PFSK-1 (cell line): ENCODE results near the gene BCAS3.

Source experiments
- FOXP2 ChIP-seq: optimal IDR thresholded peaks from 2 replicates; pipeline ENCODE3; 2011; ENCODE audit warnings: borderline replicate concordance, control low read depth, inconsistent platforms; ENCODE audit not compliant: insufficient read depth; ENCODE audit errors: extremely low read length, extremely low read depth
- POLR2AphosphoS5 ChIP-seq: IDR thresholded peaks from 2 replicates; pipeline ENCODE4 v1.6.1; 2012; ENCODE audit warnings: low read depth, mild to moderate bottlenecking, control low read depth, low read length, moderate library complexity
- REST ChIP-seq, 2 experiments: IDR thresholded peaks; 2 replicates each; pipeline versions ENCODE4 v1.6.1 to v1.8.0; 2011 to 2012; ENCODE audit warnings: low read depth in 2 of 2, low read length in 2 of 2, control low read depth in 1 of 2, inconsistent platforms in 1 of 2, mild to moderate bottlenecking in 1 of 2, moderate library complexity in 1 of 2; ENCODE audit not compliant: insufficient read depth in 1 of 2
- SIN3A ChIP-seq: IDR thresholded peaks from 2 replicates; pipeline ENCODE4 v1.6.1; 2012; ENCODE audit warnings: mild to moderate bottlenecking, low read length, moderate library complexity, borderline replicate concordance; ENCODE audit not compliant: insufficient read depth
- TAF1 ChIP-seq: IDR thresholded peaks from 2 replicates; pipeline ENCODE4 v1.6.1; 2012; ENCODE audit warnings: low read length, control low read depth, borderline replicate concordance; ENCODE audit not compliant: insufficient read depth

The BCAS3 gene

GRCh38 chr17:61063528-61063927 is 385.9 kb downstream of the BCAS3 start:
- TF ChIP-seq SIN3A (no peak), REST (IDR thresholded peaks at IDR 0.05; ENCODE audit: insufficient read depth in 1 of 2, low read depth in 2 of 2, low read length in 2 of 2) (no peak), TAF1 (no peak)

GRCh38 chr17:61064087-61064951 is 386.7 kb downstream of the BCAS3 start:
- TF ChIP-seq TAF1 (no peak), SIN3A (no peak)

GRCh38 chr17:61065263-61065773 is 387.7 kb downstream of the BCAS3 start:
- TF ChIP-seq TAF1 (no peak), REST (IDR thresholded peaks at IDR 0.05; ENCODE audit: insufficient read depth in 1 of 2, low read depth in 2 of 2, low read length in 2 of 2) (no peak), FOXP2 (no peak)

- TF ChIP-seq TAF1 (no peak), SIN3A (no peak)
These were observed 388.4 kb downstream of the BCAS3 start for GRCh38 chr17:61066062-61066461.

GRCh38 chr17:61070649-61071048 is 393.0 kb downstream of the BCAS3 start:
- TF ChIP-seq REST (IDR thresholded peaks at IDR 0.05; ENCODE audit: insufficient read depth in 1 of 2, low read depth in 2 of 2, low read length in 2 of 2) (no peak), POLR2AphosphoS5 (no peak), TAF1 (no peak), FOXP2 (no peak), SIN3A (no peak)

GRCh38 chr17:61072648-61073047 is 395.0 kb downstream of the BCAS3 start:
- no peak for TF ChIP-seq FOXP2
- no peak for TF ChIP-seq TAF1
- TF ChIP-seq REST (IDR thresholded peaks at IDR 0.05; ENCODE audit: insufficient read depth in 1 of 2, low read depth in 2 of 2, low read length in 2 of 2), result no peak
- TF ChIP-seq POLR2AphosphoS5, result no peak
- no peak for TF ChIP-seq SIN3A
